Mesendoderm (in vitro differentiated cells): ENCODE results near the gene HOMEZ. TPM values are rescaled to one million over a fixed set of nuclear protein-coding genes. Genes with fewer than 3 reads are reported as not detected.
"Not testable (repeated sequence)": the region's sequence is repeated elsewhere in the genome, so short reads cannot be mapped to it uniquely, and the experiment has no call there.

Source experiments
- DNase-seq: peaks from one replicate; pipeline ENCODE4 v3.0.0; 2013
- H2AK5ac ChIP-seq: 2 replicates; pipeline ENCODE4 v1.6.1; 2013; ENCODE audit warnings: low read length, inconsistent platforms
- H2BK120ac ChIP-seq: 2 replicates; pipeline ENCODE4 v1.6.1; 2013; ENCODE audit warnings: low read depth, mild to moderate bottlenecking, low read length, moderate library complexity, mixed read lengths
- H2BK15ac ChIP-seq: replicated peaks from 2 replicates; pipeline ENCODE4 v1.6.1; 2013; ENCODE audit warnings: low read depth, mild to moderate bottlenecking, moderate library complexity
- H2BK5ac ChIP-seq: 2 replicates; pipeline ENCODE4 v1.6.1; 2013; ENCODE audit warnings: low read length, inconsistent platforms
- H3K18ac ChIP-seq: 2 replicates; pipeline ENCODE4 v1.6.1; 2013; ENCODE audit warnings: mild to moderate bottlenecking, low read length, mixed read lengths
- H3K23ac ChIP-seq: one replicate; pipeline ENCODE4 v1.6.1; 2013; ENCODE audit warnings: low read length
- H3K27ac ChIP-seq: 2 replicates; pipeline ENCODE4 v1.5.1; 2013; ENCODE audit warnings: low read depth, mild to moderate bottlenecking, inconsistent platforms, low read length, moderate library complexity
- H3K27me3 ChIP-seq: 2 replicates; pipeline ENCODE4 v1.6.1; 2013; ENCODE audit warnings: low read length, control low read depth, mild to moderate bottlenecking, inconsistent platforms; ENCODE audit not compliant: insufficient read depth, poor library complexity
- H3K36me3 ChIP-seq: 2 replicates; pipeline ENCODE4 v1.6.1; 2013; ENCODE audit warnings: low read length, inconsistent platforms; ENCODE audit not compliant: control insufficient read depth, insufficient read depth
- H3K4ac ChIP-seq: one replicate; pipeline ENCODE4 v1.6.1; 2013; ENCODE audit warnings: low read depth, mild to moderate bottlenecking, low read length, moderate library complexity
- H3K4me1 ChIP-seq: 2 replicates; pipeline ENCODE4 v1.6.1; 2013; ENCODE audit warnings: low read depth, low read length, inconsistent platforms; ENCODE audit not compliant: control insufficient read depth
- H3K4me2 ChIP-seq: 2 replicates; pipeline ENCODE4 v1.6.1; 2013; ENCODE audit warnings: low read length
- H3K4me3 ChIP-seq: 2 replicates; pipeline ENCODE4 v1.5.1; 2013; ENCODE audit warnings: mild to moderate bottlenecking, low read length
- H3K56ac ChIP-seq: one replicate; pipeline ENCODE4 v1.6.1; 2013; ENCODE audit warnings: low read length
- H3K79me1 ChIP-seq: 2 replicates; pipeline ENCODE4 v1.6.1; 2013; ENCODE audit warnings: low read length, inconsistent platforms
- H3K79me2 ChIP-seq: 2 replicates; pipeline ENCODE4 v1.6.1; 2013; ENCODE audit warnings: mild to moderate bottlenecking, low read length; ENCODE audit not compliant: control insufficient read depth, insufficient read depth
- H3K9ac ChIP-seq: 2 replicates; pipeline ENCODE4 v1.6.1; 2013; ENCODE audit warnings: low read length, inconsistent platforms
- H4K5ac ChIP-seq: one replicate; pipeline ENCODE4 v1.6.1; 2013; ENCODE audit warnings: low read length
- H4K8ac ChIP-seq: one replicate; pipeline ENCODE4 v1.6.1; 2013; ENCODE audit warnings: low read depth, mild to moderate bottlenecking, control low read depth, low read length, moderate library complexity
- WGBS: extraction: QIAGEN DNeasy Blood & Tissue Kit; methylation state at CpG from one replicate; pipeline ENCODE4 v1.1.7; 2013; ENCODE audit warnings: low lambda C conversion rate, missing lambda C conversion rate; ENCODE audit not compliant: insufficient coverage; ENCODE audit errors: extremely low coverage; 5-methylcytosine and 5-hydroxymethylcytosine counted together
- polyA plus RNA-seq, 2 experiments: library from polyadenylated mRNA; stranded (reverse); fragments of 200-250 nt; gene quantifications; one replicate each; pipeline ENCODE4 v1.2.3, GENCODE V29; 2013

The HOMEZ gene, protein sequence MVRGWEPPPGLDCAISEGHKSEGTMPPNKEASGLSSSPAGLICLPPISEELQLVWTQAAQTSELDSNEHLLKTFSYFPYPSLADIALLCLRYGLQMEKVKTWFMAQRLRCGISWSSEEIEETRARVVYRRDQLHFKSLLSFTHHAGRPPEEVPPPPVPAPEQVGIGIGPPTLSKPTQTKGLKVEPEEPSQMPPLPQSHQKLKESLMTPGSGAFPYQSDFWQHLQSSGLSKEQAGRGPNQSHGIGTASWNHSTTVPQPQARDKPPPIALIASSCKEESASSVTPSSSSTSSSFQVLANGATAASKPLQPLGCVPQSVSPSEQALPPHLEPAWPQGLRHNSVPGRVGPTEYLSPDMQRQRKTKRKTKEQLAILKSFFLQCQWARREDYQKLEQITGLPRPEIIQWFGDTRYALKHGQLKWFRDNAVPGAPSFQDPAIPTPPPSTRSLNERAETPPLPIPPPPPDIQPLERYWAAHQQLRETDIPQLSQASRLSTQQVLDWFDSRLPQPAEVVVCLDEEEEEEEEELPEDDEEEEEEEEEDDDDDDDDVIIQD
- 8.8 TPM for polyA plus RNA-seq (2013, experiment 1 of 2)
- 8.4 TPM for polyA plus RNA-seq (2013, experiment 2 of 2)

DNA sequence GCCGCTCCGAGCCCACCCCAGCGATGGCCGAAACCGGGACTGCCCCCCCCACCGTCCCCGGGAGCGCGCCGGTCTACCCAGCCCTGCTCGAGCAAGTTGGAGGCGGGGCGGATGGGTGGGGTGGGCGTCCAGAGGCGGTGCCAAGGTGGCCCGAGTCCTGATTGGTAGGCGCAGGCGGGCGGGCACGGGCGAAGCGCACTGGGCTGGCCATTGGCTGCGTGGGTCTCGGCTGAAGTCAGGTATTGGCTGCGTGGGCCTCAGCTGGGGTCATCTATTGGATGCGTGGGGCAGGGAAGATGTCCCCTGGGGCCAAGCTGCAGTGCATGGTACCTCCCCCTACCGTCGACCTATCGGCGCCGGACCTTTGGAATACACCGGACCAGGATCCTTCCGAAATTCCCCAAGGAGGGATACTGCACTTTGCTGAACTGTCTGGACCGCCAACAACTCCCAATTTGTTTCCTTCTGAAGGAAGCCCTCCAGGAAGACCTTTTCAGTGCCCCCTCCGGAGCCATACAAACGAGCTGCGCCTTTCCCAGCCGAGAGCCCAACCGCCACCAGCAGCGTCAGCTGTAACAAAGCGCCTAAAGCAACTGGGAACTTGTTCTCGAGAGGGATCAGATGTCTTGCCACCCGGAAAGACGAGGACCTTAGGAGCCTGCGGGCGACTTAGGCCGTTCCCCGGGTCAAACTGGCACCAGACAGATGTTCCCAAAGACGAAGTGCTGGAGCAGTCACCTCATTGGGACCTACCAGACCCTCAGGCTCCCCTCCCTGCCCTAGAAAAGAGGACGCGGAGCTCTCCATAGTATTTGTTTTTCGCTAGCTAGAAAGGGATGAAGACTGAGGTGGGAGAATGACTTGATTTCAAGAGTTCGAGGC, at the start of gene HOMEZ:
HOMEZ (minus strand) TSS at position 113 of the 882 bp plus-strand sequence. CDS start 180 bp downstream, outside the sequence.
- Histone ChIP-seq H3K79me2 (peaks cover 4% of the 10 kb centered on the region), H3K9ac (peak within 1 kb of the TSS; percentile 94), H2BK120ac (no peak within 1 kb of the TSS), H3K4me3 (peak within 1 kb of the TSS; percentile 83), H3K18ac (peak within 1 kb of the TSS; percentile 77), H3K79me1 (peaks cover 2% of the 10 kb centered on the region), H3K4ac (peak within 1 kb of the TSS; percentile 64), H3K4me1 (peaks cover 4% of the 10 kb centered on the region), H4K8ac (no peak within 1 kb of the TSS), H3K27ac (peak within 1 kb of the TSS; percentile 76), H3K4me2 (peak within 1 kb of the TSS; percentile 75), H3K27me3 (peaks cover 4% of the 10 kb centered on the region), H2BK15ac (no peak within 1 kb of the TSS), H3K56ac (peak within 1 kb of the TSS; percentile 91), H2BK5ac (peak within 1 kb of the TSS; percentile 27), H4K5ac (no peak within 1 kb of the TSS), H3K36me3 (no peaks in the 10 kb centered on the region), H2AK5ac (peak within 1 kb of the TSS; percentile 14), H3K23ac (no peak within 1 kb of the TSS)
- peak; percentile 99 for DNase-seq
- no CpG with 5 or more reads among the region's 53 CpGs for WGBS

DNA sequence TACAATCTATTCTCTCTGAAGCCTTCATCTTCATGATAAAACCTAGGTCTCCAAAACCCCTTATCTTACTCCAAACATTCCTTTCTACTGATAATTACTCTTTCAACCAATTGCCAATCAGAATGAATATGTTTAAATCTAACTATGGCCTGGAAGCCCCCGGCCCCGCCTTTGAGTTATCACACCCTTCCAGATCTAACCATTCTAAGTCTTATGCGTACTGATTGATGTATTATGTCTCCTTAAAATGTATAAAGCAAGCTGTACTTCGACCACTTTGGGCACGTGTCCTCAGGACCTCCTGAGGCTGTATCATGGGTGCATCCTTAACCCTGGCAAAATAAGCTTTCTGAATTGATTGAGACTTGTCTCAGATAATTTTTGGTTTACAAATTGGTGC, 49.7 kb upstream of the HOMEZ start:
- H2BK15ac ChIP-seq: no peak overlapping the region
- H3K4me2 ChIP-seq: no peak overlapping the region
- no peak overlapping the region for H3K4ac ChIP-seq
- no peak overlapping the region for H4K5ac ChIP-seq
- H3K23ac ChIP-seq: no peak overlapping the region
- no peaks in the 10 kb centered on the region for H3K4me1 ChIP-seq
- H3K79me2 ChIP-seq: no peaks in the 10 kb centered on the region
- H3K27me3 ChIP-seq: no peaks in the 10 kb centered on the region
- no peak overlapping the region for H2AK5ac ChIP-seq
- no peak overlapping the region for H3K4me3 ChIP-seq
- no peak overlapping the region for H3K27ac ChIP-seq
- no peak overlapping the region for H3K56ac ChIP-seq
- no peak for DNase-seq
- no CpG with 5 or more reads among the region's 5 CpGs for WGBS
- H3K79me1 ChIP-seq: no peaks in the 10 kb centered on the region
- H2BK120ac ChIP-seq: no peak overlapping the region
- no peak overlapping the region for H3K18ac ChIP-seq
- H4K8ac ChIP-seq: no peak overlapping the region
- no peak overlapping the region for H2BK5ac ChIP-seq
- no peaks in the 10 kb centered on the region for H3K36me3 ChIP-seq
- H3K9ac ChIP-seq: no peak overlapping the region

- no peak overlapping the region for H3K9ac ChIP-seq
- no peak overlapping the region for H2BK5ac ChIP-seq
- no peak overlapping the region for H4K8ac ChIP-seq
- H3K79me1 ChIP-seq: peaks cover 4% of the 10 kb centered on the region
- H3K18ac ChIP-seq: no peak overlapping the region
- WGBS: no CpG with 5 or more reads among the region's 4 CpGs
- H3K79me2 ChIP-seq: peaks cover 4% of the 10 kb centered on the region
- no peak overlapping the region for H3K4me2 ChIP-seq
- no peak overlapping the region for H2AK5ac ChIP-seq
- DNase-seq: peak; percentile 75
- H3K27me3 ChIP-seq: no peaks in the 10 kb centered on the region
- no peak overlapping the region for H3K4me3 ChIP-seq
- H3K36me3 ChIP-seq: peaks cover 3% of the 10 kb centered on the region
- H2BK120ac ChIP-seq: no peak overlapping the region
- H3K23ac ChIP-seq: no peak overlapping the region
- no peak overlapping the region for H3K56ac ChIP-seq
- no peaks in the 10 kb centered on the region for H3K4me1 ChIP-seq
- no peak overlapping the region for H3K27ac ChIP-seq
- no peak overlapping the region for H2BK15ac ChIP-seq
- no peak overlapping the region for H4K5ac ChIP-seq
- no peak overlapping the region for H3K4ac ChIP-seq
These were observed 42.2 kb upstream of the HOMEZ start for GRCh38 chr14:23327947-23328744.

GRCh38 chr14:23326491-23327332, 40.8 kb upstream of the HOMEZ start:
- Histone ChIP-seq H3K56ac (no peak overlapping the region), H3K4me2 (no peak overlapping the region), H3K9ac (no peak overlapping the region), H4K8ac (no peak overlapping the region), H3K36me3 (peaks cover 3% of the 10 kb centered on the region), H2AK5ac (no peak overlapping the region), H3K23ac (no peak overlapping the region), H2BK120ac (no peak overlapping the region), H2BK5ac (no peak overlapping the region), H3K4me3 (no peak overlapping the region), H3K4ac (no peak overlapping the region), H3K18ac (no peak overlapping the region), H2BK15ac (no peak overlapping the region), H4K5ac (no peak overlapping the region), H3K79me2 (peaks cover 18% of the 10 kb centered on the region), H3K27me3 (no peaks in the 10 kb centered on the region), H3K27ac (no peak overlapping the region), H3K4me1 (no peaks in the 10 kb centered on the region), H3K79me1 (peaks cover 7% of the 10 kb centered on the region)
- WGBS: no CpG with 5 or more reads among the region's 13 CpGs
- DNase-seq: no peak

DNA sequence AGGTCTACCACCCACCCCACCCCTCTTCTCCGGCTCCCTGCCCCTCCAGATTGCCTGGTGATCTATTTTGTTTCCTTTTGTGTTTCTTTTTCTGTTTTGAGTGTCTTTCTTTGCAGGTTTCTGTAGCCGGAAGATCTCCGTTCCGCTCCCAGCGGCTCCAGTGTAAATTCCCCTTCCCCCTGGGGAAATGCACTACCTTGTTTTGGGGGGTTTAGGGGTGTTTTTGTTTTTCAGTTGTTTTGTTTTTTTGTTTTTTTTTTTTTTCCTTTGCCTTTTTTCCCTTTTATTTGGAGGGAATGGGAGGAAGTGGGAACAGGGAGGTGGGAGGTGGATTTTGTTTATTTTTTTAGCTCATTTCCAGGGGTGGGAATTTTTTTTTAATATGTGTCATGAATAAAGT, 39.8 kb upstream of the HOMEZ start:
- H3K36me3 ChIP-seq, H3K4ac ChIP-seq, H4K5ac ChIP-seq, DNase-seq, H3K4me2 ChIP-seq, H3K56ac ChIP-seq, H3K4me1 ChIP-seq, H2AK5ac ChIP-seq, H3K4me3 ChIP-seq, H2BK5ac ChIP-seq, H2BK15ac ChIP-seq, H2BK120ac ChIP-seq, H3K18ac ChIP-seq, H3K27me3 ChIP-seq, H3K79me1 ChIP-seq, H3K27ac ChIP-seq, H3K9ac ChIP-seq, H3K23ac ChIP-seq, H4K8ac ChIP-seq: not testable (repeated sequence)
- peaks cover 18% of the 10 kb centered on the region for H3K79me2 ChIP-seq
- no CpG with 5 or more reads among the region's 5 CpGs for WGBS
